ENCODE measurements around the gene XXYLT1.

DNA sequence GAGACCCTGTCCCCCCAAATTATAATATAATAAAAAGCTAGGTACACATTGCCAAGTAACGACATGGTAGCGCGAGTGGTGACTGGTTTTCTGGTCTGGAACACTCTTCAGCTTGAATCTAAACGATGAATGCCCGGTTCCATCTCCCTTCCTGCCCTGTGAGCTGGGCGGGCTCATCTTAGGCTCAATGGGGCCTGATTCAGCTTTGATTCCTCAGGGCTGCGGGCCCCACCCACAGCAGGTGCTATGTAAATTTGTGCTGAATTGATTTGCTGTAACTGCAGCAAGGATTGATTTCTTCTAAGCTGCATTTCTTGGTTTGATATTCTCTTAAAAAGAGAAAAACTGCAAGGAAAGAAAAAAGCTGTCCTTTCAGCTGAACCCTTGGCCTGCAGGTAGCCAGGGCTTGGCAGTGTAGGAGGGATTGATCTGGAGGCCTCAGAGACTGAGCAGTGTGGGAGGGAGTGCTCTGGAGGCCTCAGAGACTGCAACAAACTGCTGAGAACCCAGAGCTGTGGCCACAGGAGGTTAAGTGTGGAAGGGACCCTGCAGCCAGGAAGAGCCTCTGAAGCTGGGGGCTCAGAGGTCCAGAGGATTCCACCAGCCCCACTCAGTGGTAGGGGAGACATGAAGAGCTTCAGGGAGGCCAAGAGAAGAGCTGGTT, 231.6 kb downstream of the XXYLT1 start:
- no peak for TF ChIP-seq ELF1 (tag; IDR thresholded peaks at IDR 0.05)
- TF ChIP-seq FOS (IDR thresholded peaks at IDR 0.05; ENCODE audit: extremely low read depth, insufficient read length) = no peak
- no peak for TF ChIP-seq ZFX (CRISPR knock-in tag; IDR thresholded peaks at IDR 0.05)
- TF ChIP-seq GATAD2A (IDR thresholded peaks at IDR 0.05) = no peak
- TF ChIP-seq TEAD2 (tag; IDR thresholded peaks at IDR 0.05) = no peak
- TF ChIP-seq CTCF (IDR thresholded peaks at IDR 0.05 in 2 of 3, conservative IDR thresholded peaks at IDR 0.05 in 1 of 3; ENCODE audit: insufficient read depth in 2 of 3, low read depth in 1 of 3, low read length in 3 of 3) = no peak
- no peak for TF ChIP-seq CEBPB (tag; IDR thresholded peaks at IDR 0.05)
- no peak for TF ChIP-seq CHD2 (IDR thresholded peaks at IDR 0.05; ENCODE audit: low read depth, low read length)
- TF ChIP-seq SIN3A (IDR thresholded peaks at IDR 0.05; ENCODE audit: borderline replicate concordance in 2 of 2, control insufficient read depth in 1 of 2, low read depth in 2 of 2, low read length in 2 of 2) = no peak
- no peak for TF ChIP-seq TARDBP (IDR thresholded peaks at IDR 0.05)

All from K562 (cell line).